Measurements from ENCODE around the gene RANBP17. TPM values are rescaled to one million over a fixed set of nuclear protein-coding genes. Genes with fewer than 3 reads are reported as not detected.
A peak's percentile ranks its signal among the peaks of the same experiment; 100 is the strongest.

Gene RANBP17
- total and polyA plus RNA-seq, 2 donors (not counting 1 experiment from before 2014, with no cell fraction given) = not detected

DNA sequence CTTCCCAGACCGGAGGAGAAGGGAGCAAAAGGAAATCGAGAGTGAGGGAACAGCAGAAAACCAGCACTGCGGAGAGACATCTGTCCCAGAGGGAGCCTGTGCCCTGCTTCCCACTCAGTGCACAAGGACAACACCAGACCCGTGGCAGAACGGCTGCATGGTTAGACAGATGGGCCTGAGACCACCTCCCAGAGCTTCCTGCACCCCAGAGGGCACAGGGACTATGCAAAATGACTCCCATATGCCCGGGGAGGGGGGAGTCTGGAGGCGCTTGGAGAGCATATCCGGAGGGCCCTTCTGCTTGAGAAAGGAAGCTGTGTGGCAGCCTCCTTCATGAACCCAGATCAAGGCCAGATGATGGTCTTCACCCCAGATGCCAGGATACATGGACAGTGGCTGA, 473.8 kb downstream of the RANBP17 start:
- DNase-seq (no peak), ATAC-seq (ENCODE audit: low read depth) (no peak)
- H3K4me1 ChIP-seq (ENCODE audit: control insufficient read depth in 2 of 2, insufficient read depth in 2 of 2, low read length in 2 of 2) = peaks cover 0 to 6% of the 10 kb centered on the region in 2 donors
- H3K27ac Mint-ChIP-seq = no peak overlapping the region
- no peaks in the 10 kb centered on the region for H3K79me2 ChIP-seq (ENCODE audit: control insufficient read depth, insufficient read depth, low read length)
- peaks cover 2% of the 10 kb centered on the region for H3K4me1 Mint-ChIP-seq
- ChIA-PET CTCF (no interaction called here), POLR2A (no interaction called here)
- no peak overlapping the region for H3K9ac ChIP-seq (ENCODE audit: low read length)
- no peaks in the 10 kb centered on the region for H3K36me3 ChIP-seq (replicated peaks in 1 of 2; ENCODE audit: control extremely low read depth in 1 of 2, control insufficient read depth in 1 of 2, extremely low read depth in 1 of 2, insufficient read depth in 2 of 2, low read length in 1 of 2)
- H3K9me3 Mint-ChIP-seq (ENCODE audit: insufficient read depth) = no peaks in the 10 kb centered on the region
- TF ChIP-seq, protein P1, sequence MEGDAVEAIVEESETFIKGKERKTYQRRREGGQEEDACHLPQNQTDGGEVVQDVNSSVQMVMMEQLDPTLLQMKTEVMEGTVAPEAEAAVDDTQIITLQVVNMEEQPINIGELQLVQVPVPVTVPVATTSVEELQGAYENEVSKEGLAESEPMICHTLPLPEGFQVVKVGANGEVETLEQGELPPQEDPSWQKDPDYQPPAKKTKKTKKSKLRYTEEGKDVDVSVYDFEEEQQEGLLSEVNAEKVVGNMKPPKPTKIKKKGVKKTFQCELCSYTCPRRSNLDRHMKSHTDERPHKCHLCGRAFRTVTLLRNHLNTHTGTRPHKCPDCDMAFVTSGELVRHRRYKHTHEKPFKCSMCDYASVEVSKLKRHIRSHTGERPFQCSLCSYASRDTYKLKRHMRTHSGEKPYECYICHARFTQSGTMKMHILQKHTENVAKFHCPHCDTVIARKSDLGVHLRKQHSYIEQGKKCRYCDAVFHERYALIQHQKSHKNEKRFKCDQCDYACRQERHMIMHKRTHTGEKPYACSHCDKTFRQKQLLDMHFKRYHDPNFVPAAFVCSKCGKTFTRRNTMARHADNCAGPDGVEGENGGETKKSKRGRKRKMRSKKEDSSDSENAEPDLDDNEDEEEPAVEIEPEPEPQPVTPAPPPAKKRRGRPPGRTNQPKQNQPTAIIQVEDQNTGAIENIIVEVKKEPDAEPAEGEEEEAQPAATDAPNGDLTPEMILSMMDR (IDR thresholded peaks at IDR 0.05) = no peak
- TF ChIP-seq EZH2 (IDR thresholded peaks at IDR 0.05; ENCODE audit: borderline replicate concordance, insufficient read depth, low read depth, low read length, poor library complexity, severe bottlenecking) = no peak
- H3K4me3 ChIP-seq (ENCODE audit: control extremely low read depth in 1 of 5, extremely low read depth in 1 of 5, insufficient read depth in 1 of 5, low read depth in 2 of 5, low read length in 4 of 5) = no peak overlapping the region
- no peak overlapping the region for H3K4me3 Mint-ChIP-seq
- no peak overlapping the region for H2AFZ ChIP-seq (ENCODE audit: insufficient read depth, low read depth, low read length, poor library complexity, severe bottlenecking)
- intact Hi-C loops (cut with micrococcal nuclease) = no loop called here
- no peak overlapping the region for H3K27ac ChIP-seq (ENCODE audit: low read length in 2 of 2)
- H3K27me3 Mint-ChIP-seq = peaks cover 43% of the 10 kb centered on the region
- no peaks in the 10 kb centered on the region for H4K20me1 ChIP-seq (ENCODE audit: control insufficient read depth, insufficient read depth, low read length, poor library complexity, severe bottlenecking)
- H3K27me3 ChIP-seq (replicated peaks in 1 of 4; ENCODE audit: control extremely low read depth in 1 of 4, control insufficient read depth in 3 of 4, insufficient read depth in 4 of 4, low read length in 3 of 4) = peaks cover 0 to 17% (median 3%) of the 10 kb centered on the region in 4 experiments
- H3K9me3 ChIP-seq (ENCODE audit: control extremely low read depth in 1 of 3, control insufficient read depth in 2 of 3, insufficient read depth in 1 of 3, low read length in 2 of 3) = no peaks in the 10 kb centered on the region
- 80% methylated on average over 5 of the region's 8 CpGs for WGBS (ENCODE audit: insufficient coverage)
- no peak overlapping the region for H3K4me2 ChIP-seq (replicated peaks; ENCODE audit: low read depth, low read length, poor library complexity, severe bottlenecking)

DNA sequence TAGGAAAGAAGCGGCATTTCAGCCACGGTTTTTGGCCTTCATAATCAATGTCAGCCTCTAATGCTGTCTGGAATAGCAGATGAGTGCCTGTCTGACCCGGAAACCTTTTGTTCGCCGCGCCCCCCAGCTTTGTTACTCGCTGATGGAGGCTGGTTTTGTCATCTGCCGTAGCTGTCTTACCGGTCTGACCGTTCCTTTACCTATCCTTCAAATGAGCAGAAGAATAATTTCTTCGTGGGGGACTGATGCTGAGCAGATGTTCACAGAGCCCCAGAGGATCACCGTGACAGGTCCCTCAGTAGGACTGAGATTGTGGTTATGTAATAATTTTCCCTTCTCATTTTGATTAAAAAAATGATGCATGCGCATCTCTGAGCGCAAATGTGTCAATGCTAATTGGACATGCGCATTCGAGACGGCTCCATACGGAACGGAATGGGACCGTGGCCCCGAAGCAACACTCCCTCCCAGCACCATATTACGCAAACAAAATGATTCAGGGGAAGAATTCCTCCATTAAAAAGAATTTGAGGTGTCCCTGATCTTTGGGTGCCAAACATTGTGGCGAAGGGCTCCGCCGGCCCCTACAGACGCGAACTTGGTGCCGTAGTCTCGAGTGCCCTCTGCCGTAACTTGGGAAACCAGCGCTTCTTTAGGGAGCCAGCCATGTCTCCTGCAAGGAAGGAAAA, 474.8 kb downstream of the RANBP17 start:
- H3K36me3 ChIP-seq (replicated peaks in 1 of 2; ENCODE audit: control extremely low read depth in 1 of 2, control insufficient read depth in 1 of 2, extremely low read depth in 1 of 2, insufficient read depth in 2 of 2, low read length in 1 of 2) = no peaks in the 10 kb centered on the region
- no peaks in the 10 kb centered on the region for H3K9me3 ChIP-seq (ENCODE audit: control extremely low read depth in 1 of 3, control insufficient read depth in 2 of 3, insufficient read depth in 1 of 3, low read length in 2 of 3)
- H3K27me3 ChIP-seq (replicated peaks in 1 of 4; ENCODE audit: control extremely low read depth in 1 of 4, control insufficient read depth in 3 of 4, insufficient read depth in 4 of 4, low read length in 3 of 4) = peaks cover 0 to 17% (median 3%) of the 10 kb centered on the region in 4 experiments
- DNase-seq = no peak
- no peak overlapping the region for H3K27ac Mint-ChIP-seq
- H3K79me2 ChIP-seq (ENCODE audit: control insufficient read depth, insufficient read depth, low read length) = no peaks in the 10 kb centered on the region
- no peak overlapping the region for H3K4me3 ChIP-seq (ENCODE audit: control extremely low read depth in 1 of 5, extremely low read depth in 1 of 5, insufficient read depth in 1 of 5, low read depth in 2 of 5, low read length in 4 of 5)
- H3K9me3 Mint-ChIP-seq (ENCODE audit: insufficient read depth) = no peaks in the 10 kb centered on the region
- H4K20me1 ChIP-seq (ENCODE audit: control insufficient read depth, insufficient read depth, low read length, poor library complexity, severe bottlenecking) = no peaks in the 10 kb centered on the region
- intact Hi-C loops (cut with micrococcal nuclease) = no loop called here
- TF ChIP-seq, protein P1 (IDR thresholded peaks at IDR 0.05) = no peak
- no peak for TF ChIP-seq EZH2 (IDR thresholded peaks at IDR 0.05; ENCODE audit: borderline replicate concordance, insufficient read depth, low read depth, low read length, poor library complexity, severe bottlenecking)
- H3K4me2 ChIP-seq (replicated peaks; ENCODE audit: low read depth, low read length, poor library complexity, severe bottlenecking) = peak overlapping the region; percentile 43
- no peak overlapping the region for H3K27ac ChIP-seq (ENCODE audit: low read length in 2 of 2)
- peaks cover 2% of the 10 kb centered on the region for H3K4me1 Mint-ChIP-seq
- ChIA-PET POLR2A (no interaction called here), CTCF (no interaction called here)
- H3K4me1 ChIP-seq (ENCODE audit: control insufficient read depth in 2 of 2, insufficient read depth in 2 of 2, low read length in 2 of 2) = peaks cover 0 to 6% of the 10 kb centered on the region in 2 donors
- H3K27me3 Mint-ChIP-seq = peaks cover 44% of the 10 kb centered on the region
- peak overlapping the region; percentile 49 for H3K4me3 Mint-ChIP-seq
- H2AFZ ChIP-seq (ENCODE audit: insufficient read depth, low read depth, low read length, poor library complexity, severe bottlenecking) = peak overlapping the region; percentile 56
- 12% methylated on average over 22 of the region's 31 CpGs for WGBS (ENCODE audit: insufficient coverage)
- no peak for ATAC-seq (ENCODE audit: low read depth)
- no peak overlapping the region for H3K9ac ChIP-seq (ENCODE audit: low read length)
